ENCODE results near the gene RLBP1. TPM values are rescaled to one million over a fixed set of nuclear protein-coding genes. Genes with fewer than 3 reads are reported as not detected.

The RLBP1 gene
- total RNA-seq, 6 experiments from 2014 or later: not detected

- 100% methylated on average over 1 of the region's 1 CpG for WGBS (ENCODE audit: insufficient coverage, low coverage, low lambda C conversion rate, missing lambda C conversion rate)
- DNase-seq: no peak
- H3K4me3 ChIP-seq: no peak overlapping the region
- H3K4me1 ChIP-seq: peaks cover 0 to 4% (median 0%) of the 10 kb centered on the region in 4 donors
- no peak for TF ChIP-seq POLR2A (IDR thresholded peaks at IDR 0.05)
- no peak for TF ChIP-seq CTCF (IDR thresholded peaks at IDR 0.05)
- H3K27me3 ChIP-seq: no peaks in the 10 kb centered on the region
- no peaks in the 10 kb centered on the region for H3K9me3 ChIP-seq
- intact Hi-C loops (cut with DNase I): loop anchor here in 1 of 2 donors (5.0 kb wide), 1 partner anchor 88 kb away; no protein-coding TSS in a partner anchor
- H3K36me3 ChIP-seq: no peaks in the 10 kb centered on the region
- H3K27ac ChIP-seq: no peak overlapping the region
- ATAC-seq: no peak
These were observed 12.3 kb downstream of the RLBP1 start for GRCh38 chr15:89209057-89209456.

- Histone ChIP-seq H3K36me3 (no peaks in the 10 kb centered on the region), H3K9me3 (no peaks in the 10 kb centered on the region), H3K4me1 (peaks cover 0 to 4% (median 0%) of the 10 kb centered on the region in 4 donors), H3K27ac (no peak overlapping the region), H3K4me3 (no peak overlapping the region), H3K27me3 (no peaks in the 10 kb centered on the region)
- TF ChIP-seq POLR2A (IDR thresholded peaks at IDR 0.05): no peak
- TF ChIP-seq CTCF (IDR thresholded peaks at IDR 0.05): no peak
- no peak for ATAC-seq
- intact Hi-C loops (cut with DNase I): loop anchor here in 1 of 2 donors (5.0 kb wide), 1 partner anchor 89 kb away; no protein-coding TSS in a partner anchor
- DNase-seq: no peak
These were observed 13.1 kb downstream of the RLBP1 start for GRCh38 chr15:89208256-89208655.

GRCh38 chr15:89206908-89207331 is 14.5 kb downstream of the RLBP1 start:
- peak; percentile 91 to 98 (median 94) for ATAC-seq
- intact Hi-C loops (cut with DNase I): loop anchor here in 1 of 2 donors (5.0 kb wide), 1 partner anchor 90 kb away; no protein-coding TSS in a partner anchor

GRCh38 chr15:89205991-89206585 is 15.3 kb downstream of the RLBP1 start:
- DNase-seq: no peak
- H3K9me3 ChIP-seq: no peaks in the 10 kb centered on the region
- H3K36me3 ChIP-seq: no peaks in the 10 kb centered on the region
- no peak overlapping the region for H3K4me3 ChIP-seq
- intact Hi-C loops (cut with DNase I): loop anchor here in 1 of 2 donors (5.0 kb wide), 1 partner anchor 91 kb away; no protein-coding TSS in a partner anchor
- 82% methylated on average over 7 of the region's 14 CpGs for WGBS (ENCODE audit: insufficient coverage, low coverage, low lambda C conversion rate, missing lambda C conversion rate)
- no peak for ATAC-seq
- TF ChIP-seq CTCF (IDR thresholded peaks at IDR 0.05) (no peak), POLR2A (IDR thresholded peaks at IDR 0.05) (no peak)
- peaks cover 0 to 4% (median 0%) of the 10 kb centered on the region in 4 donors for H3K4me1 ChIP-seq
- no peaks in the 10 kb centered on the region for H3K27me3 ChIP-seq
- no peak overlapping the region for H3K27ac ChIP-seq

More at GRCh38 chr15:89206908-89207331, 14.5 kb downstream of the RLBP1 start:
- DNase-seq: peak; percentile 74 to 82 (median 76)
- H3K36me3 ChIP-seq: no peaks in the 10 kb centered on the region
- peak overlapping the region in 1 of 3 donors; percentile 17 for H3K4me3 ChIP-seq
- TF ChIP-seq CTCF (IDR thresholded peaks at IDR 0.05) (peak; percentile 88 to 98 (median 98)), POLR2A (IDR thresholded peaks at IDR 0.05) (no peak)
- H3K27ac ChIP-seq: no peak overlapping the region
- H3K4me1 ChIP-seq: peaks cover 0 to 4% (median 0%) of the 10 kb centered on the region in 4 donors
- H3K27me3 ChIP-seq: no peaks in the 10 kb centered on the region
- 1% methylated on average over 12 of the region's 14 CpGs for WGBS (ENCODE audit: insufficient coverage, low coverage, low lambda C conversion rate, missing lambda C conversion rate)
- no peaks in the 10 kb centered on the region for H3K9me3 ChIP-seq

Measured in right lobe of liver (tissue), 6 donors.